Activated T-cell treated with anti-CD3 and anti-CD28 coated beads, Interleukin-2, amount 50 U/mL, for 1 hour (primary cell): ENCODE data around the gene TXNDC8.
"Not testable (repeated sequence)": the region's sequence is repeated elsewhere in the genome, so short reads cannot be mapped to it uniquely, and the experiment has no call there.

Experiments
- DNase-seq: peaks from one replicate; pipeline ENCODE4 v3.0.0-alpha.2; 2020

The TXNDC8 gene

DNA sequence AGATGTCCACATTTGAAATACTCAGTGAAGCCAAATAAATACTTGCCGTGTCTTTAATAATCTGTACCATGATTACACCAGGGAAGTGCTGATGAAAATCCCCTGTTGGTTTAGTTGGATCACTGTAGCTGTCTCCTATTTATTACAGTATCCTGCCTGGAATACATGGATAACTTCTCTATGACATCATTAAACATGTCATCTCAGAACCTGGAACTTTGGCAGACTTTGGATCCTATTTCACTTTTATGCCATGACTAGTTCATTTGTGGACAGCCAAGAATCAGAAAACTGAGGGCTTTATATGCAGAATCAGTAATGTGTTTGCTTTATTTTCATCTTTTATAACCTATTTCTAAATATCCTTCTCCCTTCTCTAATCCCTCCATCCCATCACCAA is at the start of gene TXNDC8:
Gene TXNDC8 (minus strand): TSS at position 137 of the 400 bp plus-strand sequence.
- DNase-seq: no peak

GRCh38 chr9:110383491-110383890 is 45.8 kb upstream of the TXNDC8 start:
- no peak for DNase-seq

- DNase-seq: no peak
Measured at GRCh38 chr9:110382731-110383130, 45.1 kb upstream of the TXNDC8 start.

DNA sequence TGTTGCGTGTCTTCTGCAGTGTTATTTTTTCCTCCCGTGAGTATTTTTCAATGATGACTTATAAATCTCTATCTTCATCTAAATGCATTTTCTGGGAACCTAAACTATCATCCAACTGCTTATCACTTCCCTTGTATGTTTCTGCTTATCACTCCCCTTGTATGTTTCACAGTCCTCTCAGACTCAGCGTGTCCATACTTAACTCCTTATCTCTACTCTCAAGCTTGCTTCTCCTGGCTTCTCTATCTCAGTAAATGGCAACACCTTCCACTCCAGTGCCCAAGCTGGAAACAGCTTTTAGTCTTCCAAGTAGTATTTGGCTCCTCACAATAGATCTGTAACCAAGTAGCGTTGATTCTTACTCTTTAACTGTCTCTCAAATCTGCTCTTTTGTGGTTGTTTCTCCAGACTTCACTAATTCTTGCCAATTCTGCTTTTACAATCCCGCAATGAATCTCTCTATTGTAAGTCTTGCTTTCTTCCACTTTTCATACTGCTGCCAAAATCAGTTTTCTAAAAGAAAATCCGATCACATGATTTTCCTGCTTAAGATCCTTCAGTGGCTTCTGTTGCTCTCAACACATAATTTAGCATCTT is 33.8 kb upstream of the TXNDC8 start:
- no peak for DNase-seq

GRCh38 chr9:110370315-110370714 is 32.7 kb upstream of the TXNDC8 start:
- no peak for DNase-seq

DNA sequence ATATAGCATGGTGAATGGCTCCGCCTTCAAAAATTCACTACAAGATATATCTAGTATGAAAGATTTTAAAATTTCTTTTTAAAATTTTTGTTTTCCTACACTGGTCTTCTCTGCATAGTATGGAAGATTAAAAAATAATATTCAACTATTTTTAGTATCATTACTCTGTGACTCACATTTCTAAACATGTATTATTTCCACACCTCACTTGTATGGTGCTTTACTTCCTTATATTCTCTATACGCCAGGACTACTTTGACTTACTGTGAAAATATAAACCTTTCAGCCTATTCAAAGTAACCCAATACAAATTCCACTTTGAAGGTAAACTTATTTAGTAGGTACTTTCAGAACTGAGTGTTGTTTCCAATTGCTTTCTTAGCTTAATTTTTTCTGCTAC is 26.8 kb upstream of the TXNDC8 start:
- no peak for DNase-seq

GRCh38 chr9:110358992-110359391 is 21.3 kb upstream of the TXNDC8 start:
- not testable (repeated sequence) for DNase-seq

DNA sequence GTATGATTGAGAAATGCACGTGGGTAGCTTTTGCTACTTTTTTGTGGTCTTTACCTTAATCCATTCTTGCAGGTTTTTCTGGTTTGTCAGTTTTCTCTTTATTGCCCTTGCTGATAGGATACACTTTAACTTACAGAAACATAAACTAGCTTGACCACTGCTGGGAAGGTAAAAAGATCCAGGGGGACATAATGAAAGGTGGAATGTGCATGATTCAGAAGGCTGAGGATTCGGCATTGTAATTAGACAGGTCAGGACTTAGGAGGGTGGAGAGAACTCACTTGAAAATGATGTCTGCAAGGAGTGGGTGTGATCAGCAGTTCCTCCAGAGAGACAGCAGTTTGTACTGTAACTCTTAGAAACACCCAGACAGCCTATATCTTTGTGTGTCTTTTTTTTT is 19.8 kb upstream of the TXNDC8 start:
- no peak for DNase-seq

- no peak for DNase-seq
Measured at GRCh38 chr9:110356639-110357395, 19.2 kb upstream of the TXNDC8 start.

GRCh38 chr9:110355911-110356310 is 18.2 kb upstream of the TXNDC8 start:
- no peak for DNase-seq

DNA sequence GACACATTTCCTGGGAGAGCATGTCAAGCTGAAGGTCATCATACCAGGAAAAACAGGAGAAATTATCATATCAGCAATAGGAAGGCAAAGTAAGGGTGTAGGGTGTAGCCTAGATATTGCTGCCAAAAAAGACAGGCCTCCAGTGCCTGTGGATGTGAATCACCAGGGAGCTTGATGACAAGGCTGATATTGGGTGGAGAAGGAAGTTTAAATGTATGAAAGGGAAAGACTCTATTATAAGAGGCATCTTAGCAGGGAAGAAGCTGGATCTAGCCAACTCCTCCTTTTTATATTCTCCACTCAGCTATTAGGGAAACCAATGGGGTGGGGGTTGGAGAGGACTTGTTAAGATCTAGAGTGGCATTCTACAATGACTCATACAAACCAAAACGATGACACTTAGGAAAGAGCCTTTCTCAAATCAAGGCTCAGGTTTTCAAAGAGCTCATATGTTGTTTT is 13.4 kb upstream of the TXNDC8 start:
- DNase-seq: no peak

DNA sequence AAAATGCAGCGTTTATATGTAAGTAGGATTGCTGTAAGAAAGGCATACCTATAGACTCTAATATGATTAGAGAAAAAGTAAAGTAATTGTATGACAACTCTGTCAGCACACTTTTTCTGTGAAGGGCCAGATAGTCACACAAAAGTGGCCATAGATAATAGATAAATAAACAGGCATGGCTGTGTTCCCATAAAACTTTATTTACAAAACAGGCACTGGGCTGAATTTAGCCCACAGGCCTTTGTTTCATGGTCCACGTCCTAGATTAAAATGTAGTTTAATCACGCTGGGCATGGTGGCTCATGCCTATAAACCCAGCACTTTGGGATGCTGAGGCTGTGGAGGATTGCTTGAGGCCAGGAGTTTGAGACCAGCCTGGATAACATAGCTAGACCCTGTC is 8.7 kb upstream of the TXNDC8 start:
- DNase-seq: no peak

- no peak for DNase-seq
Measured at GRCh38 chr9:110344821-110345220, 7.2 kb upstream of the TXNDC8 start.

DNA sequence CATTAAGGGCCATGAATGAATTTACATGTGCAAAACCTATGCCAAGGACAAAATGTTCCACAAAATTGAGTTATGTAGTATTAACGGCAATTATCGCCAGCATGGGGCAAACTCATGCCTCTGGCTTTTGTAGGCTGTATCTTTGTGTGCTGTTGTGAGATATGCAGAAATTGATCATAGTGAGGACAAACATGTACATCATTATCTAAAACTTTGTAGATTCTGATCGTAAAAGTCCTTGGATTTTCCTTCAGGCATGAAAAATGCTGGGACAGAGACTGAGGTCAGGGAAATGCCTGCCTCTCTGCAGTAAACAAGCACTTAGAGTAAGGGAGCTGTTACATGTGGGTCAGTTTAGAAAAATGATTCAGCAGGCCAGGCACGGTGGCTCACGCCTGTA is 5.9 kb upstream of the TXNDC8 start:
- DNase-seq: no peak

DNA sequence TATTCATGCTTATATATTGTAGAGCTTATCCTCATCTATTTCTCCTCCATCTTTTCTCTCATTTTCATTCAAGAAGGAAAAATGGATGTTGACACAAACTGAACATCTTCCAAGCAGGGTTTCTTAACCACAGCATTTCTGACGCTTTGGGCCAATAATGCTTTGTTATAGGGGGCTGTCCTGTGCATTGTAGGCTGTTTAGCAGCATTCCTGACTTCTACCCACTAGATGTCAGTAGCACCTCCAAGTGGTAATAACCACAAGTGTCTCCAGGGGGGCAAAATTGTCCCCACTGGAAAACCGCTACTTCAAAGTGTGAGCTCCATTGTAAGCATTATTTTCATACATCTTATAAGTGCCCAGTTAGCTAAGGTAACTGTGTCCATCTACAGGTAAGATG is 2.6 kb upstream of the TXNDC8 start:
- no peak for DNase-seq

DNA sequence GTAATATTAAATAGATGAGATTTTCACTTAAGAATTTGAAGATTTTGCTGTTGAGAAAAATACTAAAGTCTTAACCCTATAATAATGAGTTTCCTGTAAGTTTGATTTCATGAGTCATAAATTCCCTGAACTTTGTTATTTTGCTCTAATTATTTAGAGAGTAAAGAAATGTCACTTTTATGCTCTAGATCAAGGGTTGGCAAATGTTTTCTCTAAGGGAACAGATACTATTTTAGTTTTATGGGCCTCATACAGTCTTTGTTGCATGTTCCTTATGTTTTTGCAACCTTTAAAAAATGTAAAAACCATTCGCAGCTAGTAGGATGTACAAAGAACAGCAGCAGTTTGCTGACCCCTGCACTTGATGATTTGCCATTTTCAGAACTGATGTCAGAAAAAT is 480 bp upstream of the TXNDC8 start:
- DNase-seq: no peak

GRCh38 chr9:110336363-110336762 is 1.3 kb downstream of the TXNDC8 start:
- DNase-seq: no peak

GRCh38 chr9:110334871-110335270 is 2.8 kb downstream of the TXNDC8 start:
- no peak for DNase-seq

DNA sequence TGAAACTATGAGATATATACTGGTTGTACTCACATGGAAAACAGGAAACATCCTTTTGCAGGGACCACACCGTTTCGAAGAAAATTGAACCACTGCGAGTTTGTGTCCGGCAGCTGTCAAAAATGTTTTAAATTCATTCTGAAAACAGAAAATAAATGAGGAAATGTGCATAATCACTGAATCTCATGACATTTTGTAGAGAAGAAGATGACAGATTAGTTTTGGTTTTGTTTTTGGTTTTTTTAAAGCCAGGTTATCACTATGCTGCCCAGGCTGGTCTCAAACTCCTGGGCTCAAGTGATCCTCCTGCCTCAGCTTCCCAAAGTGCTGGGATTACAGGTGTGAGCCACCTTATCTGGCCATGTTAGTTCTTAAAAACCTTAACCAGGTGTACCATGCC is 3.5 kb downstream of the TXNDC8 start:
- DNase-seq: no peak

DNA sequence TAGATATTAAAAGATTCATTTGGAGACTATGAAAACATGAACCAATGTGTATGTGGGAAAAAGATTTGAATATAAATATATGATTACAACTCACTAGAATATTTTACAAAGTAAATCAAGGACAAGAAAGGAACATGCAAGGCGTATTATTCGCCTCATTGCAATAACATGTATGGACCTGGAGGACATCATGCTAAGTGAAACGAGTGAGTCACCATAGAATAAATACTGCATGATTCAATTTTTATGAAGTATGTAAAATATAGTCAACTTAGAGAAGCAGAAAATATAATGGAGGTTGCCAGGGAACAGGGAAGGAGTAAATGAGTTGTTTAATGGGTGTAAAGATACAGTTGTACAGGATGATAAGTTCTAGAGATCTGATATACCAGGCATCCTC is 4.9 kb downstream of the TXNDC8 start:
- no peak for DNase-seq

DNA sequence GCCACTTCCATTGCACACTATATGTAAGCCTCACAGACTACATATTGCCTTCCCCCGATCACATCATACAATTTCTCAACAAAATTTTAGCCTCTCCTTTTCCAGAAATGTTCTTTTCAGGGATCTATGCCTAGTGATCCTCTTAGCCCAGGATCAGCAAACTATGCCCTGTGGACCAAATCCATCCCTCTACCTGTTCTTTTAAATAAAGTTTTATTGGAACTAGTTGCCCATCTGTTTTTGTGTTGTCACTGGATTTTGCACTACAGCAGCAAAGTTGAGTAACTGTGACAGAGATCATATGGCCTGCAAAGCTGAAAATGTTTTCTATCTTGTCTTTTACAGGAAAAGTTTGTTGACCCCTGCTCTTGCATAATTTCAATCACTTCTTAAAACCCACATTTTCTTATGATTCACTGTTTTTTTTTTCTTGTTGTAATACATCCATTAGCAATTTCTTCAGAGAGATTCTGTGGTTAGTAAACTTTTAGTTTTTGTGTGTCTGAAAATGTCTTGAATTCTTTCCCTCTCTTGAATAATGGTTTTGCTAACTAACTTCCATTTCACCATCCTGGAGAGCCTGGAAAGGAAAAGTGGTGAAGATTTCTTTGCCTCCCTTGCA is 7.1 kb downstream of the TXNDC8 start:
- DNase-seq: no peak

- no peak for DNase-seq
Measured at GRCh38 chr9:110329639-110330230, 7.9 kb downstream of the TXNDC8 start.

- no peak for DNase-seq
Measured at GRCh38 chr9:110328763-110329162, 8.9 kb downstream of the TXNDC8 start.

- no peak for DNase-seq
Measured at GRCh38 chr9:110327716-110328115, 9.9 kb downstream of the TXNDC8 start.
